C4-2B (cell line): Measurements from ENCODE around the gene PLCZ1.

Source experiments
- H3K27ac ChIP-seq: fragments of 450-650 bp; 2 replicates; pipeline ENCODE4 v1.5.1; 2017
- CTCF ChIP-seq: fragments of 450-650 bp; conservative IDR thresholded peaks from 2 replicates; pipeline ENCODE4 v1.5.1; 2017; ENCODE audit warnings: mild to moderate bottlenecking
- ZFX ChIP-seq: fragments of 450-650 bp; IDR thresholded peaks from 2 replicates; pipeline ENCODE4 v1.6.1; 2017

PLCZ1 gene

DNA sequence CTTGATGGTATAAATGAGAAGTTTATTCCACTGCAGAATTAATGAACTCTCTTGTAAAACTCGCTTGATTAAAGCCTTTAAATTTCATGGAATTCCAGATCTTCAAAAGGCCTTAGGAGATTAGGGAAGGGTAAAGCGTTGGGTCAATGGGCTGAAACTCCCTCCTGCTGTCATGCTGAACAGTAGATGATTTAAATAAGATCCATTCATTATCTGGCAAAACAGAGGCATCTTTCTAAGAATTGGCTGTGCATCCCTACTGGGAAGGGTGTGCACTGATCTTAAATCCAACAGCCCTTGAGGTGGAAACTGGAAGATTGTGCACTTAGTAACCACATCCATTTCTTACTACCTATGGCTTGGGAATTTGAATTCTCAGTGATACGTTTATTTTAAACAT is 56.0 kb downstream of the PLCZ1 start:
- no peak overlapping the region for H3K27ac ChIP-seq
- TF ChIP-seq ZFX (no peak), CTCF (no peak)

- TF ChIP-seq CTCF (no peak), ZFX (no peak)
- H3K27ac ChIP-seq = no peak overlapping the region
Measured at GRCh38 chr12:18676996-18677588, 60.7 kb downstream of the PLCZ1 start.

GRCh38 chr12:18676141-18676540 is 61.7 kb downstream of the PLCZ1 start:
- H3K27ac ChIP-seq = no peak overlapping the region
- TF ChIP-seq CTCF (no peak), ZFX (no peak)

- no peak for TF ChIP-seq CTCF
- no peak for TF ChIP-seq ZFX
- H3K27ac ChIP-seq = no peak overlapping the region
Measured at GRCh38 chr12:18658829-18659228, 79.0 kb downstream of the PLCZ1 start.

DNA sequence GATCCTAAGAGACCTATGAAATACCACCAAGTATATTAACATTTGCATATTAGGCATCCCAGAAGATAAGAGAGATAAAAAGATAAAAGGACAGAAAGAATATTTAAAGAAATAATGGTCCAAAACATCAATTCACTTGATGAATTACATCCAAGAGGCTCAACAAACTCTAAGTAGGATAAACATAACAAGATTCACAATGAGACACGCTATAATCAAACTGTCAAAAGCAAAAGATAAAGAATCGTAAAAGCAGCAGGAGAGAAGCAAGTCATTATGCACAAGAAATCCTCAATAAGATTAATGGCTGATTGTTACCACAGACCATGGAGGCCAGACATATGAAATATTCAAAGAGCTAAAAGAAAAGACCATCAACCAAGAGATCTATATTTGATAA is 79.6 kb downstream of the PLCZ1 start:
- no peak overlapping the region for H3K27ac ChIP-seq
- TF ChIP-seq ZFX (no peak), CTCF (no peak)

DNA sequence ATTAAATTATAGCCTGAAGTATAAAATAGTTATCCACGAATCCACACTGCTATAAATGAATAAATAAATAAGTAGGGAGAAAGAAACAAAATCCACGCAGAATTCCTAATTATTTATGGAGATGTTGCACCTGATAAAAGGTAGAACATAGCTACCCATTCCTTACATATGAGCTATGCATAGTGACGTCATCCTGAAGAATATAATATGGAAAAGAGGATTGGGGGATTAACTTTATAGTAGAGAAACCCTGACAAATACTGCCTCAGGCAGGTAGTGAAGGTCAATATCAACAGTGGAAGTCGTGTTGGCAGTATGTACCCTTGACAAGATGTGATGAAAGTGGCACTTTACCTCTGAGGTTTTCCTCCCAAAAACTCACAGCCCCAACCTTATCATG is 82.5 kb downstream of the PLCZ1 start:
- no peak for TF ChIP-seq ZFX
- TF ChIP-seq CTCF = no peak
- H3K27ac ChIP-seq = no peak overlapping the region

DNA sequence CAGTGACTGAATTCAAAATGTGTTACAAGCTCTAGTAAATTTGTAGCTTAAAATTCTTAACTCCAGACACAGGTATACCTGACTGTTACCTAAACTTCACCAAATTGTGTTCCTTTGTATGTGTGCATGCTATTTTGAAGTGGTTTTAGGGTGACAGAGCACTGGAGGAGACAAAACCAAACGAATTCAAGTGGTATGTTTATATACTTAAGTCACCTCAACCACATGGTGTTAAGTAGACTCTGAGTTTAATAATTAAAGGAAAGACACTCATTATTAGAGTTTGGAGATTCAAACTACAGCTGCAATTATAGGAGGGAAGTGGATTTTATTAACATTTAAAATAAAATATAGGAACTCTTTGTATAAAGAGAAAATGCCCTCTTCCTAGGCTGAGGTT is 84.3 kb downstream of the PLCZ1 start:
- no peak overlapping the region for H3K27ac ChIP-seq
- TF ChIP-seq CTCF (no peak), ZFX (no peak)
